NCI-H345 treated with DMSO at 0.1 percent for 48 hours (cell line): ENCODE data around the gene TRPM4.
"Not testable (repeated sequence)": the region's sequence is repeated elsewhere in the genome, so short reads cannot be mapped to it uniquely, and the experiment has no call there.

Source experiments
- DNase-seq: peaks from one replicate; lab custom pipeline; 2025; ENCODE audit not compliant: unreplicated experiment; lab: John Stamatoyannopoulos, UW

TRPM4 gene

GRCh38 chr19:49224441-49224840 lies 66.8 kb downstream of the TRPM4 start:
- not testable (repeated sequence) for DNase-seq

- no peak for DNase-seq
Measured at GRCh38 chr19:49224879-49225278, 67.3 kb downstream of the TRPM4 start.

DNA sequence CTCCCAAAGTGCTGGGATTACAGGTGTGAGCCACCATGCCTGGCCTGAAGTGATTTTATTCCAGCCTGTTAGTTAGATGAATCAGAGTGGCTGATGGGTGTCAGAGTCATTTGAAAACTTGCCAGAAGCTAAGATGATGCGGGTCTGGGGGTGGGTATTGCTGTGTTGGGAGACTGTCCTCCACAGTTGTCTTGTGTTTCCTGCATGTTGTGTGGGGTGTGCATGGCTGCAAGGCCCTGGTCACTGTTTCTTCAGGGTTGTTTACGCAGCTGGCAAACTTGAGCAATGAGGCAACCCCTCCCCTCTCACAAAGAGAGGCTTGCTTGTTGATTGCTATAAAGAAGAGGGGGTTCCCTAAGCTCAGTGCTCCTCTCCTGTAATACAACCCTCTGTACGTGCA lies 71.8 kb downstream of the TRPM4 start:
- DNase-seq: no peak

GRCh38 chr19:49231389-49231788 lies 73.8 kb downstream of the TRPM4 start:
- no peak for DNase-seq

DNA sequence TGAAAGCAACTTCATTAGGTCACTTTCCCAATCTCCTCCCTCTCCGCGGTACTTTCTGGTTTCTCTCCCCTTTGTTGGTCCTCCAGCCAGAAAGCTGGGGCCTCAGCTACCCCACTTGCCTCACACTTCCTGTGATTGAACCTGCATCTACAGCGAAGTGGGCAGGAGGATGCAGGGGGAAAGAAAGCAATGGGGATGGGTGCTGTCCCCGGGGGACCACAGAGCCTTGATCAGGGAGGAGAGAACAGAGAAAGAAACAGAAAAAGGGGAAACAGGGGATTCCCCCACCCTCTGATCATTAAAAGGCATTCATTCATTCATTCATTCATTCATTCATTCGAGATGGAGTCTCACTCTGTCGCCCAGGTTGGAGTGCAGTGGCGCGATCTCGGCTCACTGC lies 74.2 kb downstream of the TRPM4 start:
- no peak for DNase-seq

GRCh38 chr19:49233163-49233562 lies 75.6 kb downstream of the TRPM4 start:
- no peak for DNase-seq

DNA sequence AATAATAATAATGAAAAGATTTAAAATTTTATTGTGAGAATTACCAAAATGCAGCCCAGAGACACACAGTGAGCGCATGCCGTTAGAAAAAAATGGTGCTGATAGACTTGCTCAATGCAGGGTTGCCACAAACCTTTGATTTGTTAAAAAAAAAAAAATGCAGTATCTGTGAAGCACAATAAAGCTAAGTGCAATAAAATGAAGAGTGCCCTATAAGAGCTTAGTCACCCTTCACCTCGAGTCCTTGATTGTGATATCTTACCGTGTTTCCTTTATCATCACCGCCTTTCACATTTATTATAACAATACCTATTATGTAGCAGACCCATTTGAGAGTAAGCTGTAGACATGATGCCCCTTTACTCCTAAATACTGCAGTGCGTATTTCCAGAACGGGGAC lies 84.2 kb downstream of the TRPM4 start:
- no peak for DNase-seq

DNA sequence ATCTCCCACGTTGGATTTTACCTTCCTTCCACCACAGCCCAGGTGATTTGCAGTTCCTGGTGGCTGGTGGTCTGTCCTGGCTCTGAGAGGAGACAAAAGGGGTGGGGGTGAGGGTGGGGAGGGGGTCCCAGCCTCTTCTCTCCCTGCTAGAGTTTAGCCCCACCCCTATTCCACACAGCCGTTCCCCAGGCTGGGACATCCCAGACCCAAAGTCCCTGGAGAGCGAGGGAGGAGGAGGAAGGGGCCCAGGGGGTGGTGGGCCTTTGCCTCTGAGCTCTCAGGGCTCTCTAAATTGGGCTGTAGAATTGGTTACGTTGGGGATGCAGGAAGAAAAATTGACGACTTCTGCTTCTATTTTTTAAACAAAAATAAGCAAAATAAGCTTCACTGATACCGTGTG lies 85.5 kb downstream of the TRPM4 start:
- no peak for DNase-seq

DNA sequence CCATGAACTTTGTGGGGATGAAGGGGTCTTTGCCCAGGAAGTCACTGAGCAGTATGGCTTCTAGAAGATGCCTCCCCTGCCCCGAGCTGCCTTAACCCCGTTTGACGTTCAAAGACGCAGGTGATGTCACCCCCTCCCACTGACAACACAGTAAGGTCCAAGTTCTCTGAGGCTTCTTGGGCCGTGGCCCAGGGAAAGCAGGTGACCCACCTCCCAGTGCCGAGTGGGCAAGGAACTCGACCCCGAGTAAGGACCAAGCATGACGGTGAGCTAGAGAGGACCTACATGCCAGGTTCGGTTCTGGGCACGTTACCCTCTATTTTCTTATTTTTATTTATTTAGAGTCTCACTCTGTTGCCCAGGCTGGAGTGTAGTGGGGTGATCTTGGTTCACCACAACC lies 86.1 kb downstream of the TRPM4 start:
- no peak for DNase-seq

DNA sequence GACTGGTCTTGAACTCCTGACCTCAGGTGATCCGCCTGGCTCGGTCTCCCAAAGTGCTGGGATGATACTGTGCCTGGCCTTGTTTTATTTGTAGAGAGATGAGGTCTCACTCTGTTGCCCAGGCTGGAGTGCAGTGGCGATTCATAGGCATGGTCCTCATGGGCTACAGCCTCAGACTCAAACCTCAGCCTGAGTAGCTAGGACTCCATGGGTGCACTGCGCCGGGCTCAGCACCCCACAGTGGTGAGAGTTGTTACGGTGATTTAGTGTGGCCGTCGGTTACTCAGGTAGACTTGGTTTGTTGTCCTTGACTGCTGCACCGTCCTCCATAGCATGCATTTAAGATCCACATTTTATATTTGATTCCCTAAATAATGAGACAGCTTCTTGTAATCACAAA lies 86.7 kb downstream of the TRPM4 start:
- DNase-seq: no peak

GRCh38 chr19:49247676-49248075 lies 90.1 kb downstream of the TRPM4 start:
- no peak for DNase-seq

GRCh38 chr19:49249933-49250332 lies 92.3 kb downstream of the TRPM4 start:
- no peak for DNase-seq

GRCh38 chr19:49255674-49256073 lies 98.1 kb downstream of the TRPM4 start:
- no peak for DNase-seq

DNA sequence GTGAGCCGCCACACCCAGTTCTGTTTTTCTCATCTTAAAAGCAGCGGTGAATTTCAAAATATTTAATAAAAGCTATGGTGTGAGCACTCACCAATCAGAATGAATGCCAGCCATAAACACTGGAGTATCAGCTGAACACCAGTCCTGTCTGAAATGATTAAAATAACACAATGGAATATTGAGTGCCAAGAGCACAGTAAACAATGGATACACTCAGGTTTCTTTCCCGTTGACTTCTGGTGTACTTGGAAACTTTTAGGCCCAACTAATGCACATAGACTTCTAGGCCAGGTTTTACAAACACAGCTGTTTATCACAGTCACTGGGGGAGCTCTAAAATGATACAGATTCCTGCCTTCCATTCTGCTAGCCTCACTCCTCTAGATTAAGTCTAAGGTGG lies 99.1 kb downstream of the TRPM4 start:
- DNase-seq: no peak
